ENCODE data around the gene WDR35. TPM values are rescaled to one million over a fixed set of nuclear protein-coding genes. Genes with fewer than 3 reads are reported as not detected.

Gene WDR35
- 4.6 to 9.6 TPM (median 4.9 TPM) in 3 replicates for total RNA-seq
- long read RNA-seq, full-length matches to known transcripts, result 1 of 6 reads
- long read RNA-seq, partial matches to known transcripts, result 1 of 6 reads
- long read RNA-seq, other reads (novel, unspliced or antisense), result 4 of 6 reads

DNA sequence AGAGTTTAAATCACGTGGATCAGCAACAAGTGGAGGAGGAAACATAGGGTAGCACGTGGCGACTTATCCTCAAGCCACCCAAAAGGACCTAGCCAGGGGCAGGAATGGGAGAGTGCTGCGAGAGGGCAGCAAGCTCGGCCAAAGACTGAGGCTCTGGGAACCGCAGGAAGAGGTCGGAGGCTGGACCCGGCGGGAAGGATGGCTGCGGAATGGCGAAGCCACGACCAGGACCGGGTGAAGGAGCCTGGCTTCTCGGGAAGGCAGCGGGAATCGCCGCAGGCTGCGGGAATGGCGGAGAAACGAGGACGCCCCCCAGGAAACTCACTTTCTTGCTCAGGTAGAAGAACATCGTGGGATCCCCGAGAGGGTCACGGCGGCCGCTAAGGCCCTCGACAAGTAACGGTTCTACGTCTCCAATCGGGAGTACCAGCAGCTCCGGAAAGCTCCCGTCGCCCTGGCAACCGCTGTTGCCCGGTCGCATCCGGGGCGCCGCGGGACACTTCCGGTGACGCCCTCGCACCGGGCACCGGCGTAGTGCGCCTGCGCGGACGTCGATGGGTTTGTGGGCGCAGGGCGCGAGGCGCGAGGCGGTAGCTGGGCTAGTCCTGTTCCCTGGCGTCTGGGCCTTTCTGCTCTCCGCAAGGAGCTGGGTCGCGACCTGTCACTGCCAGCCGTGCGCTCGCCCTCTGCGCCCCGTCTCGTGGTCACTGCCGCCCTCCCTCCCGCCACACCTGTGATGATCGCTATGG is at the start of gene WDR35:
Gene WDR35 (minus strand): TSS at position 439 of the 749 bp plus-strand sequence. CDS start 90 bp downstream, at position 349.
- Mint-ChIP-seq H3K4me3 (ENCODE audit: unreplicated experiment) (peak within 1 kb of the TSS; percentile 84), H3K36me3 (ENCODE audit: low read depth) (peaks cover 3% of the 10 kb centered on the region), H3K4me1 (ENCODE audit: low read depth) (peaks cover 25% of the 10 kb centered on the region), H3K9me3 (ENCODE audit: low read depth) (no peaks in the 10 kb centered on the region), H3K27me3 (ENCODE audit: low read depth) (no peaks in the 10 kb centered on the region), H3K27ac (ENCODE audit: unreplicated experiment) (peak within 1 kb of the TSS; percentile 86)
- DNase-seq (ENCODE audit: low spot score), result peak; percentile 95
- TF ChIP-seq, protein P1, sequence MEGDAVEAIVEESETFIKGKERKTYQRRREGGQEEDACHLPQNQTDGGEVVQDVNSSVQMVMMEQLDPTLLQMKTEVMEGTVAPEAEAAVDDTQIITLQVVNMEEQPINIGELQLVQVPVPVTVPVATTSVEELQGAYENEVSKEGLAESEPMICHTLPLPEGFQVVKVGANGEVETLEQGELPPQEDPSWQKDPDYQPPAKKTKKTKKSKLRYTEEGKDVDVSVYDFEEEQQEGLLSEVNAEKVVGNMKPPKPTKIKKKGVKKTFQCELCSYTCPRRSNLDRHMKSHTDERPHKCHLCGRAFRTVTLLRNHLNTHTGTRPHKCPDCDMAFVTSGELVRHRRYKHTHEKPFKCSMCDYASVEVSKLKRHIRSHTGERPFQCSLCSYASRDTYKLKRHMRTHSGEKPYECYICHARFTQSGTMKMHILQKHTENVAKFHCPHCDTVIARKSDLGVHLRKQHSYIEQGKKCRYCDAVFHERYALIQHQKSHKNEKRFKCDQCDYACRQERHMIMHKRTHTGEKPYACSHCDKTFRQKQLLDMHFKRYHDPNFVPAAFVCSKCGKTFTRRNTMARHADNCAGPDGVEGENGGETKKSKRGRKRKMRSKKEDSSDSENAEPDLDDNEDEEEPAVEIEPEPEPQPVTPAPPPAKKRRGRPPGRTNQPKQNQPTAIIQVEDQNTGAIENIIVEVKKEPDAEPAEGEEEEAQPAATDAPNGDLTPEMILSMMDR (IDR thresholded peaks at IDR 0.05), result no peak

DNA sequence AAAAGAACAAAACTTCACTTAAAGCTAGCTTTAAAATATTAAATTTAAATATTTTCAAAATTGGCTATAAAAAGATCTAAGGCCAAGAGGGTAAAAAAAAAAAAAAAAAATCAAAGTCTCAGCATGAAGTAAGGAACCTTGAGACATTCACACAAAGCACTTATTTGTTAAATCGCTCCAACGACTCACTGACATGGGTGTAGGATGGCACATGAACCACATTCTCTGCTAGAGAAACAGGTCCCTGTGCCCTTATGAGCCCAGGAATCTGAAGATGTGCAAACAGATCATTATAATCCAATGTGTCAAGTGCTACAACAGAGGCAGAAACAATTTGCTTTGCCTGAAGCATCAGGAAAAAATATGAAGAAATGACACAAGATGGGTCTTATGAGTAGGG is 47.8 kb upstream of the WDR35 start:
- Mint-ChIP-seq H3K36me3 (ENCODE audit: low read depth) (peaks cover 49% of the 10 kb centered on the region), H3K27ac (ENCODE audit: unreplicated experiment) (no peak overlapping the region), H3K9me3 (ENCODE audit: low read depth) (no peaks in the 10 kb centered on the region), H3K4me1 (ENCODE audit: low read depth) (peaks cover 47% of the 10 kb centered on the region), H3K4me3 (ENCODE audit: unreplicated experiment) (no peak overlapping the region), H3K27me3 (ENCODE audit: low read depth) (no peaks in the 10 kb centered on the region)
- DNase-seq (ENCODE audit: low spot score), result no peak
- TF ChIP-seq, protein P1 (IDR thresholded peaks at IDR 0.05), result no peak

- H3K36me3 Mint-ChIP-seq (ENCODE audit: low read depth), result peaks cover 62% of the 10 kb centered on the region
- TF ChIP-seq, protein P1 (IDR thresholded peaks at IDR 0.05), result no peak
- peak overlapping the region; percentile 57 for H3K27ac Mint-ChIP-seq (ENCODE audit: unreplicated experiment)
- no peak overlapping the region for H3K4me3 Mint-ChIP-seq (ENCODE audit: unreplicated experiment)
- DNase-seq (ENCODE audit: low spot score), result no peak
- no peaks in the 10 kb centered on the region for H3K27me3 Mint-ChIP-seq (ENCODE audit: low read depth)
- H3K9me3 Mint-ChIP-seq (ENCODE audit: low read depth), result no peaks in the 10 kb centered on the region
- peaks cover 32% of the 10 kb centered on the region for H3K4me1 Mint-ChIP-seq (ENCODE audit: low read depth)
These were observed 46.2 kb upstream of the WDR35 start for GRCh38 chr2:20035955-20036666.

GRCh38 chr2:20034821-20035220 is 44.9 kb upstream of the WDR35 start:
- TF ChIP-seq, protein P1 (IDR thresholded peaks at IDR 0.05), result no peak
- Mint-ChIP-seq H3K4me1 (ENCODE audit: low read depth) (peaks cover 23% of the 10 kb centered on the region), H3K27me3 (ENCODE audit: low read depth) (no peaks in the 10 kb centered on the region), H3K4me3 (ENCODE audit: unreplicated experiment) (no peak overlapping the region), H3K27ac (ENCODE audit: unreplicated experiment) (no peak overlapping the region), H3K36me3 (ENCODE audit: low read depth) (peaks cover 67% of the 10 kb centered on the region), H3K9me3 (ENCODE audit: low read depth) (peaks cover 7% of the 10 kb centered on the region)
- DNase-seq (ENCODE audit: low spot score), result no peak

GRCh38 chr2:20034218-20034617 is 44.3 kb upstream of the WDR35 start:
- Mint-ChIP-seq H3K36me3 (ENCODE audit: low read depth) (peaks cover 73% of the 10 kb centered on the region), H3K9me3 (ENCODE audit: low read depth) (peaks cover 12% of the 10 kb centered on the region), H3K4me3 (ENCODE audit: unreplicated experiment) (no peak overlapping the region), H3K27me3 (ENCODE audit: low read depth) (no peaks in the 10 kb centered on the region), H3K4me1 (ENCODE audit: low read depth) (peaks cover 23% of the 10 kb centered on the region), H3K27ac (ENCODE audit: unreplicated experiment) (peak overlapping the region; percentile 29)
- TF ChIP-seq, protein P1 (IDR thresholded peaks at IDR 0.05), result no peak
- DNase-seq (ENCODE audit: low spot score), result no peak

All from chondrocyte (in vitro differentiated cells).